Stimulated activated CD8-positive, alpha-beta memory T cell treated with anti-CD3 and anti-CD28 coated beads, Interleukin-12 subunit alpha, Interleukin-12 subunit beta, amount 100 ng/mL, for 24 hours (primary cell): ENCODE data around the gene MALL.
"Not testable (repeated sequence)": the region's sequence is repeated elsewhere in the genome, so short reads cannot be mapped to it uniquely, and the experiment has no call there.

Experiments used
- DNase-seq: peaks from one replicate; pipeline ENCODE4 v3.0.0-alpha.2; 2020; ENCODE audit errors: extremely low read depth

MALL gene

DNA sequence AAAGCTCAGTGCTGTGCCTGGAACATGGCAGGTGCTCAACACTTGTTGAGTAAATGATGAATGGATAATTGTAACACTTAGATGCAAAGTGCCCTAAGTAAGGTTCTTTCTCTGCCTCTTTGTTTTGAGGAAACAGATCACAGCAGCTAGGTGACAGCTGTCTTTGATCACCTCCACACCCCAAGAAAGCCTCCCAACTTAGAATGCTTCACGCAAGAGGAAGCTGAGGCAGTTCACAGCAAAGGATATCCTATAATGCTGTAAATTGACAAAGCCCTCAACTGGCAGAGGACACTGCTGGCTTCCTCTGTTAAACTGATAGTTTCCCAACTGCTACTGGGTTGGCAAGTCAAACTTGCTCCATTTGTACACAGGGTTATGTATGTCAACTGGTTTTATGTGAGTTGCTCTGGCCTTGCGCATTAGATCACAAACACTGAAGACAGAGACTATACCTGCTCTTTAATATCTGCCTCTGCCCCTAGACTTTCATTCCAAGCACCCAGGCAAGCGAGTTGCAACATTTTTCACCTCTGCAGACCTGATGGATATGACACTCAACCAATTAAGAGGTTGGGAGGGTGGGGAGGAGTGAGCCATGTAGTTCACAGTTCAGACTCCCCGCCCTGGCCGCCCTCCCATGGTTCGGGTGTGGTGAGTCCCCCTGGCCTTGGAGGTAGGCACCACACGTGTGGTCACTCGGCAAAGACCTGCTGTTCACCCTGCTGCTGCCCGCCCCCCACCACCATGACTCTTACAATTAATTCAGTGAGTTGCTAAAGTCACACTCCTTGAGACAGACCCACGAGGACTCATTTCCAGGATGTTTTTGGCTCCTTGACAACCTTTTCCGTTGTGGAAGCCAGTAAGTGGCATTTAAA lies 4.8 kb upstream of the MALL start:
- no peak for DNase-seq

DNA sequence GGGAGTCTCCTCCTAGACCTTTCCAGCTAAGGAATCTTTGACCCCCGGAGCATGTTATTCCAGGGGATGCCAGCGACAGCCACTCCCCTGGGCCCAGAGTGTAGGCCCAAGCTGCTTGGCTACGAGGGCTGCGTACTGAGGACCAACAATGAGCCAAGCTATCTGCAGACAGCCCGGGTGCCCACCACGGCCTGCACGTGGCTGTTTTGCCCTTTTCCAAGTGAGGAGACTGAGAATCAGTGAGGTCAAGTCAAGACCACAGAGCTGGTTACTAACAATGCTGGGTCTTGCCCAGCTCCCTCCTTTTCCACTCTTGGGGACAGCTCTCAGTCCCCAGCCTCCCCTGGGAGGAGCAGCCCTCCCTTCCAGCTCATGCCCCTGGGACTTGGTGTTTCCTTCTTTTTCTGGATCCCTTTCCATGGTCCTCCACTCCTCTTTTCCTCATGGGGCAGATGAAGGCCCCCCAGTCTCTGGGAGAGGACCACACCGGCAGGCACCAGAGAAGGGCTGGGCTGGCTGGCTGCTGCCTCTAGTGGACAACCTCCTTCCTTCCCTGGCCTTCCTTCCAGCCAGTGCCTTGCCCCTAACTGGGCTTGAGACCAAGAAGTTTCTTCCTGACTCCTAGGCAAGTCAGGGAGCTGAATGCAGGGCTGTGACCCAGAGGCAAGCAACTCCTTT lies 550 bp upstream of the MALL start:
- no peak for DNase-seq

DNA sequence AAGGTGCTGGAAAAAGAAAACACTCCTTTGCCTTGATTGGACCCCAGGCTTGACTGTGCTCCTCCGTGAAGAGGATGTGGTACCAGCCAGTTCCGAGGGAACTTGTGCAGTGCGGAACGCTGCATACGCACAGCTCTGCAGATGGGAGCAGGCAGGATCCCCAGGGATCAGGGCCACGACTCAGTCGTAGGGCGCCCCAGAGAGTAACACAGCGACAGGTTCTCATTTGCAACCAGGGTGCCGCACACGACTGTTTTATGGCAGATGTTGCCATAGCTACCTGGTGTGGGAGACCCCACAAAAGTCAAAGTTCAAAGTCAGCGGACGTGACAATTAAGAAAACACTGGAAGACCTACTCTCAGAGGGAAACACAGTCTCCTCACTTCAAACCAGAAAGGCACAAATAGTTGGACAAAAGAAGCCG lies 779 bp downstream of the MALL start:
- no peak for DNase-seq

DNA sequence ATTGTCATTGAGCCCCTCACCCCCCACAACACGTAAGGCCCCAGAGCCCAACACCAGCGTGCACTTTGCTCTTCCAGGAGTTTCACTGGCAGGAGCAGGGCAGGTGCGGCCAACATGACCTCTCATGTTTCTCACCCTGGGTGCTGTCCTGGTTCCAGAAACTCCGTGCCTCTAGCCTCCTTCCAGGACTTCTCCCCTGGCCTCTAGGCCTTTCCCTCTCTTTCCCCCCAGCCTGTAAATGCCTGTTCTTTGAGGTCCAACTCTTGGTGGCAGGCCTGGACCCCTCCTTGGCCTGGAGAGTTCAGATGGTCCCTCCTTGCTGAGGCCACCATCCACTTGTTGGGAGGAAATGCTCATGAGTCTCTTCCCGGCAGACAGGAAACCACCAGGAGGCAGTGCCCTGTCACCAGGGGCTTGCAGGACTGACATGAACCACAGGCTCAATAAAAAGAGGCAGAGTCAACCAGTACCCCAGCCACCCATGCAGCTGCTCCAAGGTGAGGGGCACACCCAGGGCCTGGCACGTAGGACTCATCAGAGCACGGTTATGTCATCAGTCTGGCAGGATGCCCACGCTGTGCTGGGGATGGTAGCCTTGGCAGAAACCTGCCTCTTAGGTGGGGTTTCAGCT lies 1.5 kb downstream of the MALL start:
- no peak for DNase-seq

DNA sequence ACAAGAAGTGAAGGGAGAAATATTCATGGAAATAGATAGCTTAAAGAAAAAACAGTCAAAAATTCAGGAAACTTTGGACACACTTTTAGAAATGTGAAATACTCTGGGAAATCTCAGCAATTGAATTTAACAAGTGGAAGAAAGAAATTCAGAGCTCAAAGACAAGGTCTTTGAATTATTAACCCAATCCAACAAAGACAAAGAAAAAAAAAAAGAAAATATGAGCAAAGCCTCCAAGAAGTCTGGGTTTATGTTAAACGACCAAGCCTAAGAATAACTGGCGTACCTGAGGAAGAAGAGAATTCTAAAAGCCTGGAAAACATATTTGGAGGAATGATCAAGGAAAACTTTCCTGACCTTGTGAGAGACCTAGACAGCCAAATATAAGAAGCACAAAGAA lies 7.3 kb downstream of the MALL start:
- DNase-seq, result not testable (repeated sequence)

DNA sequence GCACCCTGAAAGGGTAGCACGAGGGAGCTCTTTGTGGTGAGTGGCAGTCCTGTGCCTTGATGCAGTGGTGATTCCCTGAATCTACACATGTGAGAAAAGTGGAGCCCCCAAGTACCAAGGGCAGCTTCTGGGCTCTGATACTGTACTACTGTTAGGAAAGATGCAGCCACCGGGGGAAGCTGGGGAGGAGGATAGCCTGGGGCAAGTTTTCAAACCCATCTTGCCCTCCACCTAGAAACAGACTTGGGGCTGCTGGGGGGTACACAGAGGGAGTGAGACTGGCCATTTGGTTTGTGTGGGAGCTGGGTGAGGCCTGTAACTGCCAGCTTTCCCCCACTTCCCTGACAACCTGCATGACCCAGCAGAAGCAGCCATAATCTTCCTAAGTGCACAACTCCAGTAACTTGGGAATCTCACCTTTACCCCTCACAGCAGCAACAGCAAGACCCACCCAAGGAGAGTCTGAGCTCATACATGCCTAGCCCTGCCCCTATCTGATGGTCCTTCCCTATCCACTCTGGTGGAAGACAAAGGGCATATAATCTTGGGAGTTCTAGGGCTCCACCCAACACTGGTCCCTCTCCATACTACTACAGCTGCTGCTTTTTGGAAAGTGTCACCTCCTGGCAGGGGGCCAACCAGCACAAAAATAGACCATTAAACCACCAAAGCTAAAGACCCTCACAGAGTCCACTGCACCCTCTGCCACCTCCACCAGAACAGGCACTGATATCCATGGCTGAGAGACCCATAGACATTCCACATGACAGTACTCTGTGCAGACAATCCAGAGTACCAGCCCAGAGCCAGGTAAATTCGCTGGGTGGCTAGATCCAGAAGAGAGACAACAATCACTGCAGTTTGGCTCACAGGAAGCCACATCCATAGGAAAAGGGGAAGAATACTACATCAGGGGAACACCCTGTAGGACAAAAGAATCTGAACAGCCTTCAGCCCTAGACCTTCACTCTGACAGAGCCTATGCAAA lies 8.2 kb downstream of the MALL start:
- no peak for DNase-seq

DNA sequence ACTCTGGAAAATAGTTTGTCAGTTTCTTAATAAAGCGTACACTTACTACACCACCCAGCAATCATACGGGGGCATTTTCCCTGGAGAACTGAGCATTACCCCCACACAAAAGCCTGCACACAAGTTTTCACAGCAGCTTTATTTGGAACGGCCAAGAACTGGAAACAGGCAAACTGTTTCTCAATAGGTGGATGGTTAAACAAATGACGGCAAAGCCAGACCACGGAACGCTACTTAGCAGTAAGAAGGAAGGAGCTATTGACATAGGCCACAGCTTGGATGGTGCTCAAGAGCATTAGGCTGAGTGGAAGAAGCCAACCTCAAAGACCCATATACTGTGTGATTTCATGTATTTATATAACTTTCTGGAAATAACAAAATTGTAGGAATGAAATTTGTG lies 9.0 kb downstream of the MALL start:
- no peak for DNase-seq

DNA sequence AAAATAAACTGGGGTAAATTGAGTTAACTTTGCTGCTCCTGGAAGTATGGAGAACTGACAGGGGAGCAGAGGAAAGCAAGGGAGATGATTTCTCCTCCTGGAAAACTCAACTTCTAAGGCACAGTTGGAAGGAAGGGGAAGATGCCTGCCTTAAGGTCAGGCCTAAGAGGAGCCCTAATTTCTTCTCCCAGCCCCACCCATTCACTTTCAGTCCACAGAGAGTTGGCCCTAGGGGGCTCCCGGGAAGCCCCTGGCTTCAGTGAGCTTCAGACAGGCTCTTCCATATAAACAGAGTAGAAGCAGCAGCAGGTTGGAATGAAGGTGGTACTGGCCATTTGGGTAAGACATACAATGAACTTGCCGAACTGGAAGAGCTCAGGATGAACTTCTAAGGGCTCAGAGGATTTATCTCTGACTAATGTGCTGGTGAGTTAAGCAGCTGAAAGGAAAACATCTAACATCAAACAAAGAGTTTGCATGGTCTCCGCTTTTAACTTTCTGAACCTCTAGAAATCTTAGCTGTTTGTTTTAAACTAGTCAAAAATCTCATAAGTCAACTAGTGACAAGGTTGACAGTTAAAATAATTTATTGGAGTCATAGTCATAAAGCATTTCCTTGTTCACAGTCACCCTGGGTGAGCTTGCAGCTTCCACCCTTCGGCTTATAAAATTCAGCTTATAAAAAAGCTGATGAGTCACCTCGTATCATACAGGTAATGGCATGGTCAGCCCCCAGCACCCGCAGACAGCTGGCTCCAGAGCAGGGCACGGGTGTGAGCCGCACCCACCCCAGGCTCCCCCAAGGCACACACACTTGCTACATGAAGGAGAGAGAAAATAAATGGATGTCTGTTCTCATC lies 9.8 kb downstream of the MALL start:
- no peak for DNase-seq

DNA sequence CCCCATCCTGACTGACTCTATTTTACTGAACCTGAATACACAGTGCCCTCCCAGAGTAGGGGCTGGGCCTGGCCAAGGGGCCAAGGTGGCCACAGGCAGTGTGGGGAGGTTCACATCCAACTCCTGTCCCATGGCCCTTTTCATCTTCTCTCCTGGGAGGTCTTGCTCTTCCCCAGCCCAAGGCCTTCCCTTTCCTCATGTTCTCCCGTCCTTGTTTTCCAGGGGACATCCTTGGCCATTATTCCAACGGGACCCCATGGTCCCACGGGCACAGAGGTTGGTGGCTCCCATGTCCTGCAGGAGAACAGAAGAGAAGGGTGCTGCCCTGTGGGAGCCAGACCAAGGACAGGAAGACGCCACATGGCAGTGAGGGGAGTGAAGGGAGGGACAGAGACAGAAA lies 10.4 kb downstream of the MALL start:
- DNase-seq, result no peak

DNA sequence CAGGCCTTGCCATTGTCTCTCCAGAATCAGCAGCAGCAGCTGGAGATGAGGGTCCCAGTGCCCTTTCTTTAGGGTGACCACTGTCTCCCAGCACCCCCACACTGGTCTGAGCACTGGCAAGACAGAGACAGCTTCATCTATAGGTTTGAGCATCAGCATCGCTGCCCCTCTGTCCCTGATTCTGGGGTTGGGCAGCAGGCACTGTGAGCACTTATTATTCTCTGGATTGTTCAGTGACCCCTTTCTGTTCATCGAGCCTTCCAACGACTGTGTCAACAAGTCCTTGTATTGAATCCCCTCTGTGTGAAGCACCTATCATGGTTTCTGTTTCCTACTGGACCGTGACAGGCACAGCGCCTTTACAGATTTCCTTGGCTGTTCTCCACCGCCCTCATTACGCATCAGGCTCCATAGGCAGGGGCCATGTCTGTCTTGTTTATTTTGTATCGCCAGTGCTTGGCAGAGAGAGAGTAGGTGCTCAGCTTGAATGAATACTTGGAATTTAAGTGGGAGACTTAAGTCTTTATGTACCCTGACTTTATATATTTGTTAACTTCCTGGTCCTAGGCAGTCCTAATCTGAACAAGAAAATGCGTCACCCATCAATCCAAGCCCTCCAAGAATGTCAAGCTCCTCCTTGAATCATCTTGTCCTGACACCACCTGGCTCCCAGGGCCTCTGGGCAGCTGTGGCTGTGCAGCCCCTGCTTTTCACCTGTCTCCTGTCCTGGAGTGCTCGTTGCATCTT lies 11.4 kb downstream of the MALL start:
- no peak for DNase-seq

DNA sequence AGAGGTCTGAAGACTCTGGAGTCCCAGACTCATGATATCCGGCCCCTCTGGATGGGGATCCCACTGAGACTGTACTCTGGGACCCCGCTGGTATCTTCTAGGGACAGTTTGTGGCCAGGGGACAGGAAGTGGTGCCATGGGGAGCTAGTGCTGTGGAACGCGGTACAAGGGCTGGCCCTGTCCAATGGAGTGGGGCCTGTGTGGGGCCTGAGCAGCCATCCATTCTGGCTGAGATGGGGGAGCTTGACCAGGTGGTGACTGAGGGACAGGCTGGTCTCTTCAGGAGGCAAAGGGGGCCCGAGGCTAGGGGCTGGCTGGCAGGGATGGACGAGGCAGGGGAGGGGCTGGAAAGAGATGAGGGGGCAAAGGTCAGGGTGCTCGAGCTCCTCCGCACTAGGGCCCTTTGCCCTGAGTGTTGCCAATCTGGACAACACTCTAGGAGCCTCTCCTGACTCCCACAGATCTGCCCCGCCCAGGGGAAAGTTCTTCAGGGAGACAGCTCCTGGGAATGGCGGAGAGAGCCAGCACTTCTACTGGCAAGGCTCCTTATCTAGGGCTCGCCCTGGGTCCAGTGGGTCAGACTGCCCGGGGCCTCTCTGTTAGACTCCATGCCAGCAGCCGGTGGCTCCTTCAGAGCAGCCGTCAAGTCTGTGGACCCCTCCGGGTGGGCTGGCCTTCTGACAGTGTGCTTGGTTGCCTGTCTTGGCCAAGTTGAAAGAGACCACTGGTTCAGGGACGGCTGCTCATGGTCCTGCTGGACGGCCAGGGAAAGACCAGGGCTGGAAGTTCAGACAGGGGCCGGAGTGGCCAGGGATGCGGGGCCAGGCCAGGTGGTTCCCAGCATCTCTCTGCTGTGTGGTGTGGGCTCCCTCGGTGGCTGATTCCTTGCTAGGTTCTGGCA lies 12.3 kb downstream of the MALL start:
- no peak for DNase-seq

DNA sequence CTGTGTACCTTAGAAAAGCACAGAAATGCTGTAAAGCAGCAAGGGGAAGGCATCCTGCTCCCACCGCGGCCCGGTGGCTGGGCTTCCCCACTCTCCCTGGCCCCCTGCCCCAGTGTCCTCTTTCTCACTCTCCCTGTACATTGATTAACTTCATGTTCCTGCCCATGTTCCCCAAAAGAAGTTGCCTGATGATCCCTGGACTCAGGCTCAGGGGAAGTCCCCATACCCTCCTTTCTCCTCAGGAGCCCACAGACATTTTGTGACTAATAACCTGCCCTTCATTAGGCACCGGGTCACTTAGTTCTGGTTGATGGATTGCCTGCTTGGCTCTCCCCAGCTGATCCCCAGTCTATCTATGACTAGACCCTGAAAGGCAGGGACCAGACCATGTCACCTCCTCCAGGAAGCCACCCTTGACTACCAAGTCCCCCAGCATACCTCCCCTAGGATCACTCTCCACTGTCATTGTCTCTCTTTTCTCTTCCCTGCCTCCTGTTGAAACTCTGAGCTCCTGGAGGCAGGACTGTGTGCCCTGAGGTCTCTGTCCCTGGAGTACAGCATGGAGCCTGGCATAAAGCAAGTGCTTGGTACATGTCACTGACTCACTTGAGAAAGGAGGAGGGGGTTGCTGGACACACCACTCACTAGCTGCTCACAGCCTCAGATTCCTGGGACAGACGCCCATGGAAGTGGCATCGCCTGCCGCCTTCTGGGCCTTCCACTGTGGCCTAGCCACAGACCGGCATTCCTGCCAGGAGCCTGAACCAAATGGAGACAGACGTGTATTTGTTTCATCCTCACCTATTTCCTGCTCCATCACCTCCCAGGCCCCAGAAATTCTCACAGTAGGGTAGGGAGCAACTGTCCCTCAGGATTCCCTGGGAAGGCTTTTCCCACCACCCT lies 13.5 kb downstream of the MALL start:
- DNase-seq, result no peak

DNA sequence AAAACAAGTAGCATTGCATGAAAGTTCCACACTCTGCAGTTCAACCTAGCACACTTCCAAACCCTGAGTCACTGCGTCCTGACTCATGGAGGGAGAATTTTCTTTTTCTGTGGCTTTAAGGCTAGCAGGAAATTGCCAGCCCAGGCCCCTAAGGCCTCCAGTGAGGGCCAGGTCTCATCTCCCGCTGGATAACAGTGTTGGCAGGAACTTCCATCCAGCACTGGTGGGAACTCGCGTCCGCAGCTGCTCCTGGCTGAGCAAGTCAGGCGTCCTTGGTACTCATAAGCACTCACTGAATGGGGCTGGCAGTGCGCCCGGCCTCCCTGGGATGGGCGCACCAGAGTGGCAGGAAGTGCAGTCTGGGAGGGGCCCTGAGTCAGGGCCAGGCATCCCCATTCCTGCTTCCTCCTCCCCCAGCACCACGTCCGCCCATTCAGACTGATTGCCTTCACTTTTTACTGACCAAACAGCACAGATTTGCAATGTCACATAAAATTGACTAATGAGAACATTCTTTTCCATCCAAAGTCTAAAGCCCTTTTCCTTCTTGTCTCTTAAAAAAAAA lies 14.3 kb downstream of the MALL start:
- no peak for DNase-seq

DNA sequence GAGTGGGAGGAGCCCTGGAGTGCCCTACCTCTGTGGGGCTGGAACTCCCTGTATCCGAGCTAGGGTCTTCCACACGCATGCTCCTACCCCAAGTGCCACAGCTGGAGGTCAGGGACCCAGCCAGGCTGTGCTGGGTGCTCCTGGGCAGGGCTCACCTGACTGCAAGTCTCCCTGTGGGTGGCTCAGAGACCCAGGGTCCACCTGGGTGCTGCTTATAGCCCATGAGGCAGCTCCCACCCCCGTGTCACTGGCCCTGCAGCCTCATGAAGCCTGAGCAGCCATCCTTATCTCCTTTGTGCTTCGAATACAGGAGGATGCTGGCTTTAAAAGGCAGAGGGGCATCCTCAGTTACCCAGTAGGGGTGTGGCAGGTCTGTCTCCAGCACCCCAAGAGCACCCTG lies 14.7 kb downstream of the MALL start:
- not testable (repeated sequence) for DNase-seq

DNA sequence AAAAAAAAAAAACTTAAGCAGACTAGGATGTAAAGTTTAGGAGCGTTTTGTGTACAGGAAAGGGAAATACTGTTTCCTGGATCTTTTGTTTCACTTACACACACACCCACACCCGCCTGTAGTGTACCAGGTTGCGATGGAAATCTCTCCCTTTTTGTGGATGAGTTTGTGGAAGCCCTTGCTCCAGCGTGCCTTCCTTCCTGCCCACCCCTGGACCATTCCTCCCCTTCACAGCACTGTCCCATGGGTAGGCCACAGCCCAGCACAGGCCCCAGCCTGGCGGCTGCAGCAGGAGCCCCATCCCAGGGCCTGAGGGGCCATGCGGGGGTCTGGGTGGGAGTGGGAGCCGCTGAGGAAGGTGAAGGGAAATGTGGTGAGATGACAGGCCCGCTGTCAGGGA lies 15.1 kb downstream of the MALL start:
- no peak for DNase-seq

DNA sequence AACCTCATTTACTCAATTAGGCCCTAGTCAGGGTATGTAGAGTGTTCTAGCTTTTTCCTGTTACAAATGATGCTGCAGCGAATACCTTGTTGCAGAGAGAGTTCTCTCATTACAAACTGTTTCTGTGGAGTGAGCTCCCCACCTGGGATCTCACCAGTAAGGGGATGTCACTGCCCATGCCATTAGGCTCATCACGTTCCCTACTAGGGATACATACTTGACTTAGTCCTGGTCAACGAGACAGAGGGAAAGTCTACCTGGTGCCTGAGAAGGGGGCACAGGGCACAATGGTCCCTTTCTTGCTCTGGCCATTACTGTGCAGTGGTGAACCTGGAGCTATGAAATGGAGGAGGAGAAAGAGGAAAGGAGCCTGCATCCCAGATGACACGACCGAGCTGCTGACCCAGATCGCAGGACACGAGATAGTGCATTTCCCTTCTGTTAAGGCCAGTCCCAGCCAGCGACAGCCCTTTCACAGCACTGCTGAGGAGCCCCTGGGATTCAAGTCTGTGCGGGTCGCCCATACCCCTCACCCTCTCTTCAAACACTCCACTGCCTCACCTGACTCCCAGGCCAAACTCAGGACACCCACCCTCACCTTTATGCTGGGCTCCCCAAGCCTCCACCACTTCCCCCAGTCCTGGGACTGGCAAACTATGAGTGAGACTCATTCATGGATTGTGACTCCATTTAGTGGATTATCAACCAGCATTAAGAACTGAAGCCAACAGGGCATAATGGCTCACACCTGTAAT lies 16.0 kb downstream of the MALL start:
- DNase-seq, result no peak

DNA sequence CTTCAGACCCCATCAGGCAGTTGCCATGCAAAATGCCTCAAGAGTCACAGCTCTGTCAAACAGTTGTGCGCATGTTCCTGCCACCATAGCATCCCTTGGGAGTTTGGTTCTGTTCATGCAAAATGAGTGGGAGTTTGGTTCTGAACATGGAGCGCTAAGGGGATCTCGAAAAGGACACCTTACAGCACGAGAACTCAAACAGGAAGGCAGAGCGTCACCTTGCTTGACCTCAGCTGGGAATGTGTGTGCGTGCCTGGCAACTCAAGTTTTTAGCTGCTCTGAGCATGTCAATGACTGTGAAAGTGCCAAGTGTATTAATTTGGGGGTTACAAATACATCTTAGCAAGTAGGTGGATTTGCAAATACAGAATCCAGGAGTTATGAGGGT lies 16.6 kb downstream of the MALL start:
- DNase-seq, result no peak
